Neural cell (in vitro differentiated cells): ENCODE results near the gene RERE. TPM values are rescaled to one million over a fixed set of nuclear protein-coding genes. Genes with fewer than 3 reads are reported as not detected.
A peak's percentile ranks its signal among the peaks of the same experiment; 100 is the strongest.

Source experiments
- H2AFZ ChIP-seq: fragments of 200-600, 300-800 bp; sonication (generic), shearing (Covaris generic); 2 replicates; pipeline ENCODE4 v1.6.0; 2014; ENCODE audit warnings: low read depth, mild to moderate bottlenecking, antibody characterized with exemption, low read length, moderate library complexity
- H3F3A ChIP-seq: fragments of 200-600 bp; shearing (Covaris generic); 2 replicates; pipeline ENCODE4 v1.6.1; 2016; ENCODE audit warnings: mild to moderate bottlenecking, moderate library complexity, mixed read lengths, antibody characterized with exemption, low read length; ENCODE audit not compliant: insufficient read depth, poor library complexity, severe bottlenecking
- H3K27ac ChIP-seq: fragments of 200-600, 300-800 bp; sonication (generic), shearing (Covaris generic); 2 replicates; pipeline ENCODE4 v1.5.1; 2014; ENCODE audit warnings: mild to moderate bottlenecking, low read length, moderate library complexity
- H3K27me3 ChIP-seq: fragments of 300-800, 200-600 bp; sonication (generic), shearing (Covaris generic); 2 replicates; pipeline ENCODE4 v1.6.0; 2014; ENCODE audit warnings: mild to moderate bottlenecking, low read depth, low read length, moderate library complexity; ENCODE audit not compliant: insufficient read depth
- H3K36me3 ChIP-seq: fragments of 300-800, 200-600 bp; sonication (generic), shearing (Covaris generic); 2 replicates; pipeline ENCODE4 v1.5.1; 2014; ENCODE audit warnings: mild to moderate bottlenecking, antibody characterized with exemption, low read length, moderate library complexity; ENCODE audit not compliant: insufficient read depth
- H3K4me2 ChIP-seq: fragments of 300-800, 200-600 bp; sonication (generic), shearing (Covaris generic); 2 replicates; pipeline ENCODE4 v1.6.0; 2014; ENCODE audit warnings: mild to moderate bottlenecking, low read length
- H3K4me3 ChIP-seq: fragments of 300-800, 200-600 bp; sonication (generic), shearing (Covaris generic); 2 replicates; pipeline ENCODE4 v1.5.1; 2014; ENCODE audit warnings: mild to moderate bottlenecking, low read length, moderate library complexity
- H3K79me2 ChIP-seq: fragments of 200-600 bp; shearing (Covaris generic); replicated peaks from 2 replicates; pipeline ENCODE4 v1.6.0; 2014; ENCODE audit warnings: mild to moderate bottlenecking, low read length, moderate library complexity; ENCODE audit not compliant: insufficient read depth
- H3K9ac ChIP-seq: fragments of 300-800, 200-600 bp; sonication (generic), shearing (Covaris generic); 2 replicates; pipeline ENCODE4 v1.6.1; 2016; ENCODE audit warnings: mild to moderate bottlenecking, low read length, mixed read lengths
- H3K9me2 ChIP-seq: fragments of 200-600 bp; shearing (Covaris generic); 2 replicates; pipeline ENCODE4 v1.6.1; 2016; ENCODE audit warnings: mild to moderate bottlenecking, low read length, mixed read lengths; ENCODE audit not compliant: insufficient read depth
- H3K9me3 ChIP-seq: fragments of 200-600, 300-800 bp; sonication (generic), shearing (Covaris generic); 2 replicates; pipeline ENCODE4 v1.6.1; 2016; ENCODE audit warnings: mild to moderate bottlenecking, mixed run types, low read length, moderate library complexity, mixed read lengths
- H4K20me1 ChIP-seq: fragments of 200-600 bp; shearing (Covaris generic); 2 replicates; pipeline ENCODE4 v1.6.1; 2016; ENCODE audit warnings: mild to moderate bottlenecking, mixed run types; ENCODE audit not compliant: insufficient read depth
- EP300 ChIP-seq: fragments of 450-650 bp; conservative IDR thresholded peaks from 2 replicates; pipeline ENCODE4 v1.6.1; 2014; ENCODE audit warnings: antibody characterized with exemption, mild to moderate bottlenecking, moderate library complexity; ENCODE audit not compliant: poor library complexity, severe bottlenecking
- EZH2 ChIP-seq: fragments of 200-600, 300-800 bp; shearing (Covaris generic), sonication (generic); IDR thresholded peaks from 2 replicates; pipeline ENCODE4 v1.6.1; 2014; ENCODE audit warnings: antibody characterized with exemption, low read length, borderline replicate concordance, mild to moderate bottlenecking; ENCODE audit not compliant: insufficient read depth, poor library complexity, severe bottlenecking
- MXI1 ChIP-seq: fragments of 450-650 bp; conservative IDR thresholded peaks from 2 replicates; pipeline ENCODE4 v1.6.1; 2014; ENCODE audit warnings: antibody characterized with exemption, mild to moderate bottlenecking; ENCODE audit not compliant: poor library complexity, severe bottlenecking
- POLR2AphosphoS5 ChIP-seq: IDR thresholded peaks from 2 replicates; pipeline ENCODE4 v1.6.1; 2012
- RAD21 ChIP-seq: fragments of 450-650 bp; conservative IDR thresholded peaks from 2 replicates; pipeline ENCODE4 v1.6.1; 2014; ENCODE audit warnings: antibody characterized with exemption, mild to moderate bottlenecking, moderate library complexity
- SMC3 ChIP-seq: fragments of 450-650 bp; conservative IDR thresholded peaks from 2 replicates; pipeline ENCODE4 v1.6.1; 2014; ENCODE audit warnings: antibody characterized with exemption, mild to moderate bottlenecking, moderate library complexity; ENCODE audit not compliant: poor library complexity
- TAF1 ChIP-seq: IDR thresholded peaks from 2 replicates; pipeline ENCODE4 v1.6.1; 2012; ENCODE audit warnings: low read depth
- polyA plus RNA-seq: library from polyadenylated mRNA; depleted of rRNA; stranded (reverse); fragments of >200 nt; gene quantifications from 2 replicates; pipeline ENCODE4 v1.2.3, GENCODE V29; 2014
- TF ChIP-seq, protein P1 (sequence below): IDR thresholded peaks from 2 replicates; pipeline ENCODE4 v1.6.1; 2012; ENCODE audit warnings: borderline replicate concordance
- TF ChIP-seq, protein P2 (sequence below): fragments of 450-650 bp; IDR thresholded peaks from 2 replicates; pipeline ENCODE4 v1.5.1; 2014; ENCODE audit warnings: antibody characterized with exemption, mild to moderate bottlenecking, moderate library complexity; ENCODE audit not compliant: poor library complexity, severe bottlenecking

Gene RERE
- polyA plus RNA-seq, 1 donor from 2014 or later, result 21.0 TPM

DNA sequence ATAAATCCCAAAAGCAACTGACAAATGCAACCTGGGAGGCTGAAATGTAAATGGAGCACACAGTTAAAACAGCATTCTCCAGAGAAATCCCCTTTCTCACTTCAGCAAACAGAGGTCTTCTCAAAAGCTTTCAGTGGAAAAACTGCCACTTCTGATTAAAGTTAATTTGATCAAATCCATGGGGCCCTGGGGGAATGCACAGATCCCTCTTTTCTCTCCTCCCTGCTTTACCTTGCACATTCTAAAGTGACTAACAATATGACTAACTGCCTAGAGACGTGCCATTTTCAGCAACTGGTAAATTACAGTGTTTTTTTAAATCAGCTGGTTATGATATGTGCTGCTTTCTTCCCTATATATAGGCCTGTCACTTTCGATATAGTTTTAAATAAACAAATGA is 142.5 kb downstream of the RERE start:
- Histone ChIP-seq H3K4me2 (peak overlapping the region; percentile 22), H3K27ac (peak overlapping the region; percentile 7), H3K27me3 (no peaks in the 10 kb centered on the region)

DNA sequence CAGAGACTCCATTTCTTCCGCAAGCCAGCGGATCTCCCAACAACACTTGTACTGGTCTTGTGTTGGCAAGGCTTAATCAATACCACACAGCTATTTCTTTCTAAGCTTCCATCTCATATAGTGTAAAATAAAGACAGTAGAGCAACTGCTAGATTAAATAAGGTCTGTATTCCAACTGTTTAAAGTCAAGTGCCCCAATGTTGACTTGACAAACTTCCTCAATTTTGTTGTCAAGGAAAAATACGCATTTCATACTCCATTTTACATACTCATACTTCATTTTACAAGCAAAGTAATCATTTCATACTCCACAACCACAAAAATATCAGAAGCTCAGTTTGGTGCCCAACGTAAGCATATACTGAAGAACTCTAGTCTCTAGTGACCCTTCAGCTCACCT is 143.0 kb downstream of the RERE start:
- no peak overlapping the region for H2AFZ ChIP-seq
- H3K9ac ChIP-seq, result no peak overlapping the region
- H3K27ac ChIP-seq, result peak overlapping the region; percentile 7
- no peaks in the 10 kb centered on the region for H3K9me3 ChIP-seq
- peaks cover 6% of the 10 kb centered on the region for H3F3A ChIP-seq
- no peaks in the 10 kb centered on the region for H3K27me3 ChIP-seq
- H4K20me1 ChIP-seq, result peaks cover 24% of the 10 kb centered on the region
- peak overlapping the region; percentile 30 for H3K4me3 ChIP-seq
- no peaks in the 10 kb centered on the region for H3K36me3 ChIP-seq
- H3K79me2 ChIP-seq, result peaks cover 78% of the 10 kb centered on the region
- TF ChIP-seq, protein P1, sequence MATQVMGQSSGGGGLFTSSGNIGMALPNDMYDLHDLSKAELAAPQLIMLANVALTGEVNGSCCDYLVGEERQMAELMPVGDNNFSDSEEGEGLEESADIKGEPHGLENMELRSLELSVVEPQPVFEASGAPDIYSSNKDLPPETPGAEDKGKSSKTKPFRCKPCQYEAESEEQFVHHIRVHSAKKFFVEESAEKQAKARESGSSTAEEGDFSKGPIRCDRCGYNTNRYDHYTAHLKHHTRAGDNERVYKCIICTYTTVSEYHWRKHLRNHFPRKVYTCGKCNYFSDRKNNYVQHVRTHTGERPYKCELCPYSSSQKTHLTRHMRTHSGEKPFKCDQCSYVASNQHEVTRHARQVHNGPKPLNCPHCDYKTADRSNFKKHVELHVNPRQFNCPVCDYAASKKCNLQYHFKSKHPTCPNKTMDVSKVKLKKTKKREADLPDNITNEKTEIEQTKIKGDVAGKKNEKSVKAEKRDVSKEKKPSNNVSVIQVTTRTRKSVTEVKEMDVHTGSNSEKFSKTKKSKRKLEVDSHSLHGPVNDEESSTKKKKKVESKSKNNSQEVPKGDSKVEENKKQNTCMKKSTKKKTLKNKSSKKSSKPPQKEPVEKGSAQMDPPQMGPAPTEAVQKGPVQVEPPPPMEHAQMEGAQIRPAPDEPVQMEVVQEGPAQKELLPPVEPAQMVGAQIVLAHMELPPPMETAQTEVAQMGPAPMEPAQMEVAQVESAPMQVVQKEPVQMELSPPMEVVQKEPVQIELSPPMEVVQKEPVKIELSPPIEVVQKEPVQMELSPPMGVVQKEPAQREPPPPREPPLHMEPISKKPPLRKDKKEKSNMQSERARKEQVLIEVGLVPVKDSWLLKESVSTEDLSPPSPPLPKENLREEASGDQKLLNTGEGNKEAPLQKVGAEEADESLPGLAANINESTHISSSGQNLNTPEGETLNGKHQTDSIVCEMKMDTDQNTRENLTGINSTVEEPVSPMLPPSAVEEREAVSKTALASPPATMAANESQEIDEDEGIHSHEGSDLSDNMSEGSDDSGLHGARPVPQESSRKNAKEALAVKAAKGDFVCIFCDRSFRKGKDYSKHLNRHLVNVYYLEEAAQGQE, result no peak
- TF ChIP-seq SMC3, result no peak
- TF ChIP-seq POLR2AphosphoS5, result no peak
- TF ChIP-seq EP300, result no peak
- TF ChIP-seq, protein P2, sequence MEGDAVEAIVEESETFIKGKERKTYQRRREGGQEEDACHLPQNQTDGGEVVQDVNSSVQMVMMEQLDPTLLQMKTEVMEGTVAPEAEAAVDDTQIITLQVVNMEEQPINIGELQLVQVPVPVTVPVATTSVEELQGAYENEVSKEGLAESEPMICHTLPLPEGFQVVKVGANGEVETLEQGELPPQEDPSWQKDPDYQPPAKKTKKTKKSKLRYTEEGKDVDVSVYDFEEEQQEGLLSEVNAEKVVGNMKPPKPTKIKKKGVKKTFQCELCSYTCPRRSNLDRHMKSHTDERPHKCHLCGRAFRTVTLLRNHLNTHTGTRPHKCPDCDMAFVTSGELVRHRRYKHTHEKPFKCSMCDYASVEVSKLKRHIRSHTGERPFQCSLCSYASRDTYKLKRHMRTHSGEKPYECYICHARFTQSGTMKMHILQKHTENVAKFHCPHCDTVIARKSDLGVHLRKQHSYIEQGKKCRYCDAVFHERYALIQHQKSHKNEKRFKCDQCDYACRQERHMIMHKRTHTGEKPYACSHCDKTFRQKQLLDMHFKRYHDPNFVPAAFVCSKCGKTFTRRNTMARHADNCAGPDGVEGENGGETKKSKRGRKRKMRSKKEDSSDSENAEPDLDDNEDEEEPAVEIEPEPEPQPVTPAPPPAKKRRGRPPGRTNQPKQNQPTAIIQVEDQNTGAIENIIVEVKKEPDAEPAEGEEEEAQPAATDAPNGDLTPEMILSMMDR, result no peak
- no peak for TF ChIP-seq EZH2
- no peak for TF ChIP-seq MXI1
- no peak for TF ChIP-seq RAD21
- TF ChIP-seq TAF1, result no peak
- peak overlapping the region; percentile 22 for H3K4me2 ChIP-seq
- no peaks in the 10 kb centered on the region for H3K9me2 ChIP-seq

More for the DNA sequence above, 142.5 kb downstream of the RERE start:
- Histone ChIP-seq H3K36me3 (no peaks in the 10 kb centered on the region), H3K79me2 (peaks cover 74% of the 10 kb centered on the region), H4K20me1 (peaks cover 22% of the 10 kb centered on the region), H3F3A (peaks cover 6% of the 10 kb centered on the region), H3K9ac (no peak overlapping the region), H3K9me3 (no peaks in the 10 kb centered on the region), H3K4me3 (peak overlapping the region; percentile 30), H3K9me2 (no peaks in the 10 kb centered on the region), H2AFZ (no peak overlapping the region)
- no peak for TF ChIP-seq RAD21
- TF ChIP-seq TAF1, result no peak
- TF ChIP-seq EP300, result no peak
- peak; percentile 60 for TF ChIP-seq POLR2AphosphoS5
- TF ChIP-seq SMC3, result no peak
- TF ChIP-seq MXI1, result no peak
- no peak for TF ChIP-seq EZH2
